Measurements from ENCODE around the gene LHX3. TPM values are rescaled to one million over a fixed set of nuclear protein-coding genes. Genes with fewer than 3 reads are reported as not detected.

LHX3 gene
- total and polyA plus RNA-seq, 8 donors, result not detected

DNA sequence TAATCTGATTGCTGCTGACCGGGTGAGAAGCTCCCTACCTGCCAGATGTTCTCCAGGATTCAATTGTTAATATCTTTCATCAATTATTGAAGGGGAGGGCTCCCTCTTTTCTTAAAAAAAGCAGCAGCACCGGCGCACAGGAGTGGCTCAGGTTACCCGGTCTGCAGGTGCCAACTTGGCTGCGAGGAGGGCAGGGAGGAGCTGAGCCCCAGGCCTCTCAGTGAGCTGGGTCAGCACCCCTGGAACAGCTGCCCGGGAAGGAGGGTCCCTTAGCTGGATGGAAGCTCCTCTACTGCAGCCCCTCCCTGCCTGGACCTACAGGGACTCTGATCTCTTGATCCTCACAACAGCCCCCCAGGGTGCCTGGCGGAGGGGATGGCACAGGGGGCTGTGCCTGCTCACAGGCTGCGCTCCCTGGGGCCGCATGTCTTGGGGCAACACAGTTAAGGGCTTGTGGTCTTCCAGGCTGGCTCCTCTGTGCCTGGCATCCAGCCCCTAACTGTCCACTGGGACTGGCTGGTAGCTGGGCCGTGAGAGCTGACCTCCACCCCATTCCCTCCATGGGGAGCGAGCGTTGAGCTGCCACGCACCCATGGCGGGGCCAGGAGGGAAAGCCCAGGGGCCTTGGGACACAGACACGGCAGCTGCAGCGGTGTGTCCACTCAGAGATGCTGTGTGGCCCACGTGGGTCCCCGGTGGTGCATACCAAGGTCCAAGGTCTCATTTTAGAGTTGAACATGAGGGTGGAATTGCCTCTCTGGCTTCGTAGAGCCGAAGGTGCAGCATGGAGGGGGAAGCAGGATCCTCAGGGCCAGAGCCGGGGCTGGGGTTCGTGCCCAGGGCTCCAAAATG is 57.7 kb downstream of the LHX3 start:
- TF ChIP-seq, protein P1, sequence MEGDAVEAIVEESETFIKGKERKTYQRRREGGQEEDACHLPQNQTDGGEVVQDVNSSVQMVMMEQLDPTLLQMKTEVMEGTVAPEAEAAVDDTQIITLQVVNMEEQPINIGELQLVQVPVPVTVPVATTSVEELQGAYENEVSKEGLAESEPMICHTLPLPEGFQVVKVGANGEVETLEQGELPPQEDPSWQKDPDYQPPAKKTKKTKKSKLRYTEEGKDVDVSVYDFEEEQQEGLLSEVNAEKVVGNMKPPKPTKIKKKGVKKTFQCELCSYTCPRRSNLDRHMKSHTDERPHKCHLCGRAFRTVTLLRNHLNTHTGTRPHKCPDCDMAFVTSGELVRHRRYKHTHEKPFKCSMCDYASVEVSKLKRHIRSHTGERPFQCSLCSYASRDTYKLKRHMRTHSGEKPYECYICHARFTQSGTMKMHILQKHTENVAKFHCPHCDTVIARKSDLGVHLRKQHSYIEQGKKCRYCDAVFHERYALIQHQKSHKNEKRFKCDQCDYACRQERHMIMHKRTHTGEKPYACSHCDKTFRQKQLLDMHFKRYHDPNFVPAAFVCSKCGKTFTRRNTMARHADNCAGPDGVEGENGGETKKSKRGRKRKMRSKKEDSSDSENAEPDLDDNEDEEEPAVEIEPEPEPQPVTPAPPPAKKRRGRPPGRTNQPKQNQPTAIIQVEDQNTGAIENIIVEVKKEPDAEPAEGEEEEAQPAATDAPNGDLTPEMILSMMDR (IDR thresholded peaks at IDR 0.05), result no peak
- DNase-seq, result peak in 1 of 6 donors; percentile 35
- no peak for FAIRE-seq
- Histone ChIP-seq H3K4me1 (no peaks in the 10 kb centered on the region), H3K27ac (no peak overlapping the region), H3K4me3 (no peak overlapping the region), H3K27me3 (no peaks in the 10 kb centered on the region), H3K9me3 (no peaks in the 10 kb centered on the region), H3K36me3 (no peaks in the 10 kb centered on the region)
- 51 to 66% methylated on average over 22 of the region's 22 CpGs for WGBS, 2 donors
- intact Hi-C loops (cut with DNase I), result loop anchor here in 1 of 3 donors (10.0 kb wide), 1 partner anchor 138 kb away; no protein-coding TSS in a partner anchor
- ATAC-seq, result no peak

Other genes starting within 250 kb of the LHX3 start
- 10 to 100 TPM in 5 of 6 donors, 1 to 10 TPM in 1; 9.8 to 16.5 (median 13.1) TPM for gene UBAC1, start 243.8 kb downstream of the LHX3 start, total RNA-seq
- 10 to 100 TPM; 24.9 to 33.7 TPM for gene UBAC1, start 243.8 kb downstream of the LHX3 start, polyA plus RNA-seq
- 10 to 100 TPM in 2 of 6 donors, 1 to 10 TPM in 4; 6.8 to 12.4 (median 8.9) TPM for gene NACC2, start 109.8 kb downstream of the LHX3 start, total RNA-seq
- gene NACC2, start 109.8 kb downstream of the LHX3 start, polyA plus RNA-seq, result 1 to 10 TPM; 4.3 to 5.5 TPM
- gene TMEM250, start 86.3 kb downstream of the LHX3 start, total RNA-seq, result 10 to 100 TPM in 4 of 6 donors, 1 to 10 TPM in 2; 8.0 to 17.8 (median 11.8) TPM
- 10 to 100 TPM in 1 of 2 donors, 1 to 10 TPM in 1; 9.8 to 12.1 TPM for gene TMEM250, start 86.3 kb downstream of the LHX3 start, polyA plus RNA-seq
- gene QSOX2, start 40.7 kb upstream of the LHX3 start, total RNA-seq, result 10 to 100 TPM in 3 of 6 donors, 1 to 10 TPM in 3; 6.8 to 11.0 (median 10.4) TPM
- gene QSOX2, start 40.7 kb upstream of the LHX3 start, polyA plus RNA-seq, result 10 to 100 TPM; 12.2 to 19.1 TPM
- under 1 TPM; 0.14 to 0.58 (median 0.36) TPM for gene CCDC187, start 99.0 kb upstream of the LHX3 start, total RNA-seq
- 1 to 10 TPM; 2.0 to 2.6 TPM for gene CCDC187, start 99.0 kb upstream of the LHX3 start, polyA plus RNA-seq
- gene GPSM1, start 122.4 kb upstream of the LHX3 start, total RNA-seq, result 10 to 100 TPM in 4 of 6 donors, 1 to 10 TPM in 2; 6.8 to 22.7 (median 11.5) TPM
- 10 to 100 TPM; 33.7 to 54.4 TPM for gene GPSM1, start 122.4 kb upstream of the LHX3 start, polyA plus RNA-seq
- gene DNLZ, start 158.6 kb upstream of the LHX3 start, total RNA-seq, result 10 to 100 TPM; 10.1 to 26.8 (median 14.4) TPM
- gene DNLZ, start 158.6 kb upstream of the LHX3 start, polyA plus RNA-seq, result 10 to 100 TPM; 14.1 to 19.4 TPM
- gene CARD9, start 168.5 kb upstream of the LHX3 start, total RNA-seq, result 1 to 10 TPM in 2 of 6 donors, under 1 TPM in 4; 0.23 to 5.1 (median 0.86) TPM
- gene CARD9, start 168.5 kb upstream of the LHX3 start, polyA plus RNA-seq, result 1 to 10 TPM; 1.3 to 2.9 TPM
- gene SNAPC4, start 195.0 kb upstream of the LHX3 start, total RNA-seq, result 1 to 10 TPM; 3.8 to 6.4 (median 4.7) TPM
- gene SNAPC4, start 195.0 kb upstream of the LHX3 start, polyA plus RNA-seq, result 10 to 100 TPM; 18.1 to 22.0 TPM
- 10 to 100 TPM; 13.8 to 29.1 (median 20.4) TPM for gene ENTR1, start 205.5 kb upstream of the LHX3 start, total RNA-seq
- gene ENTR1, start 205.5 kb upstream of the LHX3 start, polyA plus RNA-seq, result 10 to 100 TPM; 34.9 to 36.6 TPM
- gene PMPCA, start 205.5 kb upstream of the LHX3 start, total RNA-seq, result 10 to 100 TPM; 16.3 to 23.7 (median 17.4) TPM
- 10 to 100 TPM; 43.0 to 51.4 TPM for gene PMPCA, start 205.5 kb upstream of the LHX3 start, polyA plus RNA-seq
- 1 to 10 TPM; 3.8 to 10.0 (median 5.2) TPM for gene INPP5E, start 234.7 kb upstream of the LHX3 start, total RNA-seq
- gene INPP5E, start 234.7 kb upstream of the LHX3 start, polyA plus RNA-seq, result 10 to 100 TPM; 13.9 to 14.9 TPM